Erythroblast (primary cell): ENCODE results near the gene GAB1.

Source experiments
- GATA1 ChIP-seq: IDR thresholded peaks from 2 replicates; pipeline ENCODE4 v1.6.1; 2011; ENCODE audit warnings: low read depth, mild to moderate bottlenecking, control low read depth, low read length, moderate library complexity
- POLR2A ChIP-seq: IDR thresholded peaks from 2 replicates; pipeline ENCODE4 v1.6.1; 2011; ENCODE audit warnings: mild to moderate bottlenecking, low read length

DNA sequence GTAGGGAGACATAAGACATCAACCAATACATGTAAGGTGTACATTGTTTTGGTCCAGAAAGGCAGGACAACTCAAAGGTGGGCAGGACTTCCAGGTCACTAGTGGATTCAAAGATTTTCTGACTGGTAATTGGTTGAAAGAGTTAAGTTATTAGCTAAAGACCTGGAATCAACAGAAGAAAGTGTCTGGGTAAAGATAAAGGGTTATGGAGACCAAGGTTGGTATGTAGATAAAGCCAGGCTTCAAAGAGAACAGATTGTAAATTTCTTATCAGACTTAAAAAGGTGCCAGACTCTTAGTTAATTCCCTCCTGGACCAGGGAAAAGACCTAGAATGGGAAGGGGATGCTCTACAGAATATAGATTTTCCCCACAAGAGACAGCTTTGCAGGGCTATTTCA is 28.3 kb upstream of the GAB1 start:
- no peak for TF ChIP-seq POLR2A
- no peak for TF ChIP-seq GATA1
